ENCODE measurements around the gene SRSF7.
"Not testable (repeated sequence)": the region's sequence is repeated elsewhere in the genome, so short reads cannot be mapped to it uniquely, and the experiment has no call there.

Gene SRSF7

DNA sequence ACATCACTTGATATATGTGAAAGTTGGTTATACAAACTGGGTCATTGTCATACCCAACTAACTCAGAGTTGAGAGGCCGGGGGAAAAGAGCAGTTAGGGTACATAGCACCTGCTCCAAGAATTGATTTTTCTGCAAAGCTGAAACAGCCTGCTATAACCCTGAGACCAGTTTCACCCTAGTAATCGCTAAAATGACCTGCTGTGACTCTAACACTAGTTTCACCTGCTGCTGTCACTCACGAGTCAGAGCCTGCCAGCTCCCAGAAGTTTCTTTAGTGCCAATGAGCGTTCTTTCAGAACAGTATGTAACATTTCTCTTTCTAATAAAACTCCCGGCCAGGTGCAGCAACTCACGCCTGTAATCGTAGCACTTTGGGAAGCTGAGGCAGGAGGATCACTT is 28.0 kb downstream of the SRSF7 start:
- TF ChIP-seq POLR2AphosphoS5 (IDR thresholded peaks at IDR 0.05; ENCODE audit: low read depth, low read length) (no peak), POLR2A (IDR thresholded peaks at IDR 0.05; ENCODE audit: low read depth, low read length) (no peak), TAF1 (IDR thresholded peaks at IDR 0.05; ENCODE audit: borderline replicate concordance, low read depth, low read length) (no peak)
- no peak for FAIRE-seq
- DNase-seq (ENCODE audit: insufficient read length): no peak

DNA sequence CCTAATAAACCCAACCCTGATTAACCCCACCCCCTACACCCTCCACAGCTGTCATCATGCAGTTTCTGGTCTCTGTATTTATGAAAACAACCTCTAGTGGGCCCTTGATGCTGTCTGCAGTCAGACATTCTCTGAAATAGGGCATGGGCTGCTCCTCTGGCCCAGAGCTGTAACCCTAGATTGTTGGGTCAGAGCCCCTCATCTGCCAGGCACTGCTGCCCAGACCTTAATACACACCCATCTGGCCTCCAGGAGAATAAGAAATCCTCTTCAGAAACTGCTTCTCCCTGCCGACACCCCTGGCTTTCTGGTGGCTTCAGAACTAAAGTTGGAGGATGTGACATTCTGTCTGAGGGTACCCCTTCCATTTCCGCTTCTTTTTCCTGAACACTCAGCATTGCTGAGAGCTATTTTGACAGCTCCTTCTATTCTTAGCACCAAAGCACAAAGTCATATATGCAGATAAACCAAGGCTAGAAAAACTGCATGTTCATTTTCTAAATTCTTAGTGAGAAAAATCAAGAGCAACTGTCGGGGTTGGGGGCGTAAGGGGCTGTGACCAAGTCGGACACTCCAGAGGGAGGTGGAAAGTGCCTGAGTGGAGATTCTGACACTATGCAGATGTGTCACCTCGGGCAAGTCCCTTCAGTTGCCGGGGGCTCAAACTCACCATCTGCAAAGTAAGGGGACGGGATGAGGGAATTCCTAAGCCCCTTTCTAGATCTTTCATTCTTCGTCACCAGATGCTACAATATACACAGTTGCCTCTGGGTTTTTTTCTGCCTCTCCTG is 28.7 kb downstream of the SRSF7 start:
- peak; percentile 86 for FAIRE-seq
- no peak for DNase-seq (ENCODE audit: insufficient read length)
- TF ChIP-seq POLR2A (IDR thresholded peaks at IDR 0.05; ENCODE audit: low read depth, low read length) (no peak), TAF1 (IDR thresholded peaks at IDR 0.05; ENCODE audit: borderline replicate concordance, low read depth, low read length) (no peak), POLR2AphosphoS5 (IDR thresholded peaks at IDR 0.05; ENCODE audit: low read depth, low read length) (no peak)

GRCh38 chr2:38720613-38721241 is 30.4 kb downstream of the SRSF7 start:
- FAIRE-seq (peak; percentile 67), DNase-seq (ENCODE audit: insufficient read length) (no peak)
- TF ChIP-seq POLR2A (IDR thresholded peaks at IDR 0.05; ENCODE audit: low read depth, low read length) (no peak), TAF1 (IDR thresholded peaks at IDR 0.05; ENCODE audit: borderline replicate concordance, low read depth, low read length) (no peak), POLR2AphosphoS5 (IDR thresholded peaks at IDR 0.05; ENCODE audit: low read depth, low read length) (no peak)

GRCh38 chr2:38719706-38720105 is 31.5 kb downstream of the SRSF7 start:
- no peak for TF ChIP-seq TAF1 (IDR thresholded peaks at IDR 0.05; ENCODE audit: borderline replicate concordance, low read depth, low read length)
- no peak for TF ChIP-seq POLR2A (IDR thresholded peaks at IDR 0.05; ENCODE audit: low read depth, low read length)
- TF ChIP-seq POLR2AphosphoS5 (IDR thresholded peaks at IDR 0.05; ENCODE audit: low read depth, low read length): no peak
- FAIRE-seq (no peak), DNase-seq (ENCODE audit: insufficient read length) (no peak)

DNA sequence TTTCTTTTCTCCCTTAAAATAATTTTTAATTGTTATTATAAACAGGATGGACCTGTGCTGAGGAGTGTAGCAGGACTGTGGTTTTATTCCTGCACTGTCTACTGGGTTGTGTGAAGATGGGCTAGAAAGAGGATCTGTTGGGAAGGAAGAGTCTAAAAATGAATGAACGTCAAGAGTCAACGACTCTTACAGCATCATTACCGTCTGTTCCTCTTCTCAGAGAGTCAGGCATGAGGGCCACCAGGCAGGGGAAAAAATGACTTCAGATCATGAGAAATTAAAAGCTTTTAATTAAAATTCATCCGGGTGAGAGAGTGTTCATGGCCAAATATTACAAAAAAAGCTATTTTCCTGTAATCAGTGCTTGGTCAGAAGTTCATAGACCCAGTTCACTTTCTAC is 32.6 kb downstream of the SRSF7 start:
- no peak for FAIRE-seq
- TF ChIP-seq POLR2A (IDR thresholded peaks at IDR 0.05; ENCODE audit: low read depth, low read length) (no peak), TAF1 (IDR thresholded peaks at IDR 0.05; ENCODE audit: borderline replicate concordance, low read depth, low read length) (no peak), POLR2AphosphoS5 (IDR thresholded peaks at IDR 0.05; ENCODE audit: low read depth, low read length) (no peak)
- no peak for DNase-seq (ENCODE audit: insufficient read length)

DNA sequence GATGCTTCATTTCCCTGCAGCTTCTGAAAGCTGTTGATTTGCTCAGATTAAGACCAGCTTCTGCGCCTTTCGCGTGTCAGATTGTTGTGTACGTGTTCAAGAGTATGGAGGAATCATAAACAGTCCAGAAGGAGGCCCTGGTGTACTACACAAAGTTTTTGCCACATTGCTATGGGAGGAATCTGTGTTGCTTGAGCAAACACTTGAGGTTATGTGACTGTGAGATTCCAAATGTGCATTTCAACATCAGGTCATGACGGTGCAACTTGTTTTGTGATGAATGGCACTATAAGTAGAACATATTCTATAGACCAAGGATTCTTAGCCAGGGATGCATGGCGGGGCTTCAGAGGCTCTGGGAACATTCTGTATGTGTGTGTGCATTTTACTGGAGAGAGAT is 35.0 kb downstream of the SRSF7 start:
- FAIRE-seq: no peak
- TF ChIP-seq POLR2AphosphoS5 (IDR thresholded peaks at IDR 0.05; ENCODE audit: low read depth, low read length) (no peak), POLR2A (IDR thresholded peaks at IDR 0.05; ENCODE audit: low read depth, low read length) (no peak), TAF1 (IDR thresholded peaks at IDR 0.05; ENCODE audit: borderline replicate concordance, low read depth, low read length) (no peak)
- DNase-seq (ENCODE audit: insufficient read length): no peak

GRCh38 chr2:38714941-38715340 is 36.2 kb downstream of the SRSF7 start:
- FAIRE-seq; DNase-seq (ENCODE audit: insufficient read length): not testable (repeated sequence)

GRCh38 chr2:38713338-38713737 is 37.8 kb downstream of the SRSF7 start:
- FAIRE-seq: no peak
- DNase-seq (ENCODE audit: insufficient read length): no peak
- TF ChIP-seq POLR2A (IDR thresholded peaks at IDR 0.05; ENCODE audit: low read depth, low read length) (no peak), TAF1 (IDR thresholded peaks at IDR 0.05; ENCODE audit: borderline replicate concordance, low read depth, low read length) (no peak), POLR2AphosphoS5 (IDR thresholded peaks at IDR 0.05; ENCODE audit: low read depth, low read length) (no peak)

DNA sequence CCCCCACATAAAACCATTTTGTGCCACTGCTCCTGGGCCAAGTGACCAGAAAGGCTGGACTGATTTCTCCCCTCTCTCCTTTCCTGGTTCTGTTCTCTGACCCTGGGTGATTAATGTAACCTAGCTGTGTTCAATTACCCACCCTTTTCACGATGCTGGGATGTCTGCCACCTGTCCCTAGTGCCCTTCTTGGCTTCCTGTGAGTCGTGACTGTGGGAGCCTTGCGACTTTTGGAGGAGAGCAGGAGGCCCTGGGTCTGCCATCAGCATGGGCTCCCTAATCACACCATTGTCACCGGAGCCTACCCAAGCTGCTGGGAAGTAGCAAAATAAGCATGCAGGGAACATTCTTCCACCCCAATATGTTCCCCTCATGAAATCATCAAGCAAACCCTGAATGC is 38.3 kb downstream of the SRSF7 start:
- no peak for DNase-seq (ENCODE audit: insufficient read length)
- no peak for TF ChIP-seq TAF1 (IDR thresholded peaks at IDR 0.05; ENCODE audit: borderline replicate concordance, low read depth, low read length)
- no peak for TF ChIP-seq POLR2AphosphoS5 (IDR thresholded peaks at IDR 0.05; ENCODE audit: low read depth, low read length)
- TF ChIP-seq POLR2A (IDR thresholded peaks at IDR 0.05; ENCODE audit: low read depth, low read length): no peak
- no peak for FAIRE-seq

DNA sequence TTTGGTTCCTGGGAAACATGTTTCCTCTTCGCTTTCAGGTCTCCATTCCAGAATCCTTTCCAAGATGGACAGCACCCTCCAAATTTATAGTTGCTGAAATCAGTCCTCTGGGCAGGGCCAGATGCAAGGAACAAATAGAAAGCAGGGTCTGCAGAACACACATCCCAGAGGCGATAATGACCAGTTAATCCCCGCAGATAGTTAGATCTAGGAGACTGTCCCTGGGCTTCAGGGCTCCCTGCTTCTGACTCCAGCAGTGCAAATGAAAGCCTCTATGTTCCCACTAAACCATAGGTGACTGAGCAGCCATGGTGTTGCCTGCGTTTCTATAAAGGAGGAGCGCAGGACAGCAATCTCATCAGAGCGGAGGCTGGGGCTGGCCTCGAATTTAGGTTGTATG is 38.7 kb downstream of the SRSF7 start:
- FAIRE-seq: no peak
- TF ChIP-seq POLR2AphosphoS5 (IDR thresholded peaks at IDR 0.05; ENCODE audit: low read depth, low read length) (no peak), POLR2A (IDR thresholded peaks at IDR 0.05; ENCODE audit: low read depth, low read length) (no peak), TAF1 (IDR thresholded peaks at IDR 0.05; ENCODE audit: borderline replicate concordance, low read depth, low read length) (no peak)

GRCh38 chr2:38711558-38711957 is 39.6 kb downstream of the SRSF7 start:
- FAIRE-seq (no peak), DNase-seq (ENCODE audit: insufficient read length) (no peak)

More for the DNA sequence above, 38.7 kb downstream of the SRSF7 start:
- no peak for DNase-seq (ENCODE audit: insufficient read length)

GRCh38 chr2:38709567-38710194 is 41.5 kb downstream of the SRSF7 start:
- no peak for TF ChIP-seq POLR2A (IDR thresholded peaks at IDR 0.05; ENCODE audit: low read depth, low read length)
- no peak for TF ChIP-seq TAF1 (IDR thresholded peaks at IDR 0.05; ENCODE audit: borderline replicate concordance, low read depth, low read length)
- TF ChIP-seq POLR2AphosphoS5 (IDR thresholded peaks at IDR 0.05; ENCODE audit: low read depth, low read length): no peak
- FAIRE-seq (peak; percentile 94), DNase-seq (ENCODE audit: insufficient read length) (no peak)

More at GRCh38 chr2:38711558-38711957, 39.6 kb downstream of the SRSF7 start:
- TF ChIP-seq POLR2A (IDR thresholded peaks at IDR 0.05; ENCODE audit: low read depth, low read length) (no peak), TAF1 (IDR thresholded peaks at IDR 0.05; ENCODE audit: borderline replicate concordance, low read depth, low read length) (no peak), POLR2AphosphoS5 (IDR thresholded peaks at IDR 0.05; ENCODE audit: low read depth, low read length) (no peak)

Data from GM12892 (cell line).